OCI-LY3 (cell line): ENCODE data around the gene ARFGAP2.

Experiments used
- EZH2phosphoT487 ChIP-seq: fragments of 200-600 bp; shearing (Covaris generic); IDR thresholded peaks from 2 replicates; pipeline ENCODE4 v1.6.1; 2018; ENCODE audit warnings: antibody characterized with exemption, mixed run types, low read depth
- TF ChIP-seq, protein P1 (sequence below): fragments of 200-600, 300-600 bp; sonication (generic); IDR thresholded peaks from 2 replicates; pipeline ENCODE4 v1.5.1; 2014; ENCODE audit warnings: antibody characterized with exemption, low read length, low read depth

DNA sequence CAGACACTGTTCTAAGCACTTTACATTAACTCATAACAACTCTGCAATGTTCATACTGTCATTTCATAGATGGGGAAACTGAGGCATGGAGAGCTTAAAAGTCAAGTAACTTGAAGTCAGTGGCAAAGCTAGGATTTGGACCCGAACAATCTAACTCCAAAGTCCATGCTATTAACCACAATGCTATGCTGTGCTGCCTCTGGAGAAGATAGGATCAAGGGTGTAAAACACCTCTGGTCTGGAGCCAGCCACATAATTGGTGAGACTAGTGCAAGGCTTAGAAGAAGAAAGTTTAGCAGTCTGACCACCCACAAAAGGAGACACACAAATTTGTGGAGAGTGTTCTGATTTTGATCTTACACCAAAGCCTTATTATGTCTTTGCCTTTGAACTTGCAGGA lies 43.7 kb downstream of the ARFGAP2 start:
- TF ChIP-seq, protein P1, sequence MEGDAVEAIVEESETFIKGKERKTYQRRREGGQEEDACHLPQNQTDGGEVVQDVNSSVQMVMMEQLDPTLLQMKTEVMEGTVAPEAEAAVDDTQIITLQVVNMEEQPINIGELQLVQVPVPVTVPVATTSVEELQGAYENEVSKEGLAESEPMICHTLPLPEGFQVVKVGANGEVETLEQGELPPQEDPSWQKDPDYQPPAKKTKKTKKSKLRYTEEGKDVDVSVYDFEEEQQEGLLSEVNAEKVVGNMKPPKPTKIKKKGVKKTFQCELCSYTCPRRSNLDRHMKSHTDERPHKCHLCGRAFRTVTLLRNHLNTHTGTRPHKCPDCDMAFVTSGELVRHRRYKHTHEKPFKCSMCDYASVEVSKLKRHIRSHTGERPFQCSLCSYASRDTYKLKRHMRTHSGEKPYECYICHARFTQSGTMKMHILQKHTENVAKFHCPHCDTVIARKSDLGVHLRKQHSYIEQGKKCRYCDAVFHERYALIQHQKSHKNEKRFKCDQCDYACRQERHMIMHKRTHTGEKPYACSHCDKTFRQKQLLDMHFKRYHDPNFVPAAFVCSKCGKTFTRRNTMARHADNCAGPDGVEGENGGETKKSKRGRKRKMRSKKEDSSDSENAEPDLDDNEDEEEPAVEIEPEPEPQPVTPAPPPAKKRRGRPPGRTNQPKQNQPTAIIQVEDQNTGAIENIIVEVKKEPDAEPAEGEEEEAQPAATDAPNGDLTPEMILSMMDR = no peak
- TF ChIP-seq EZH2phosphoT487 = no peak
